Measurements from ENCODE around the gene SGIP1.

DNA sequence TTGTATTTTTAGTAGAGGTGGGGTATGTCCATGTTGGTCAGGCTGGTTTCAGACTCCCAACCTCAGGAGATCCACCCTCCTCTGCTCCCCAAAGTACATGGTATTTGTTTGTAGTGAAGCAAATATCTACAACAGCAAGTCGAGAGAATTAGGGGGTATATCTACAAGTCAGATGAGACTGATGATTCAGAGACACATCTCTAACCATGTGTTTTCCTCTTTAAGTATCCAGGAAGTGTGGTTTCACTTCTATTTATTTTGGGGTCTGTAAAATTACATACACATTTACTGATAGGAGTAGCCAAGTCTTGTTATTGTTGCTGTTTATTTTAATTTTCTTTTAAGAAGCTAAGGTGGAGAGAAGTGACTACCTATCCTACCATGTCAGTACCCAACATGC lies 44.9 kb downstream of the SGIP1 start:
- TF ChIP-seq, protein P1, sequence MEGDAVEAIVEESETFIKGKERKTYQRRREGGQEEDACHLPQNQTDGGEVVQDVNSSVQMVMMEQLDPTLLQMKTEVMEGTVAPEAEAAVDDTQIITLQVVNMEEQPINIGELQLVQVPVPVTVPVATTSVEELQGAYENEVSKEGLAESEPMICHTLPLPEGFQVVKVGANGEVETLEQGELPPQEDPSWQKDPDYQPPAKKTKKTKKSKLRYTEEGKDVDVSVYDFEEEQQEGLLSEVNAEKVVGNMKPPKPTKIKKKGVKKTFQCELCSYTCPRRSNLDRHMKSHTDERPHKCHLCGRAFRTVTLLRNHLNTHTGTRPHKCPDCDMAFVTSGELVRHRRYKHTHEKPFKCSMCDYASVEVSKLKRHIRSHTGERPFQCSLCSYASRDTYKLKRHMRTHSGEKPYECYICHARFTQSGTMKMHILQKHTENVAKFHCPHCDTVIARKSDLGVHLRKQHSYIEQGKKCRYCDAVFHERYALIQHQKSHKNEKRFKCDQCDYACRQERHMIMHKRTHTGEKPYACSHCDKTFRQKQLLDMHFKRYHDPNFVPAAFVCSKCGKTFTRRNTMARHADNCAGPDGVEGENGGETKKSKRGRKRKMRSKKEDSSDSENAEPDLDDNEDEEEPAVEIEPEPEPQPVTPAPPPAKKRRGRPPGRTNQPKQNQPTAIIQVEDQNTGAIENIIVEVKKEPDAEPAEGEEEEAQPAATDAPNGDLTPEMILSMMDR (conservative IDR thresholded peaks at IDR 0.05; ENCODE audit: low read depth, low read length) = no peak
- TF ChIP-seq RCOR1 (IDR thresholded peaks at IDR 0.05; ENCODE audit: insufficient replicate concordance, low read length) = no peak
- TF ChIP-seq MAZ (IDR thresholded peaks at IDR 0.05; ENCODE audit: borderline replicate concordance, low read depth, low read length) = no peak
- TF ChIP-seq RAD21 (IDR thresholded peaks at IDR 0.05; ENCODE audit: low read length) = no peak
- TF ChIP-seq CEBPB (IDR thresholded peaks at IDR 0.05; ENCODE audit: low read depth, low read length) = no peak
- no peak for TF ChIP-seq POLR2A (IDR thresholded peaks at IDR 0.05; ENCODE audit: low read depth, low read length)
- TF ChIP-seq USF2 (IDR thresholded peaks at IDR 0.05; ENCODE audit: low read depth, low read length) = no peak
- TF ChIP-seq ELK1 (IDR thresholded peaks at IDR 0.05; ENCODE audit: borderline replicate concordance, low read depth, low read length) = no peak
- TF ChIP-seq SMC3 (IDR thresholded peaks at IDR 0.05; ENCODE audit: low read depth, low read length) = no peak
- no peak for TF ChIP-seq BHLHE40 (IDR thresholded peaks at IDR 0.05; ENCODE audit: low read depth, low read length)
- TF ChIP-seq MAFK (IDR thresholded peaks at IDR 0.05; ENCODE audit: low read depth, low read length) = no peak

Measured in IMR-90 (cell line).